H1 (cell line): ENCODE data around the gene SEC24C. TPM values are rescaled to one million over a fixed set of nuclear protein-coding genes. Genes with fewer than 3 reads are reported as not detected.

Experiments used
- BACH1 ChIP-seq: IDR thresholded peaks from 2 replicates; pipeline ENCODE4 v1.6.1; 2012; ENCODE audit warnings: low read length, improper control_type of control experiment
- BCL11A ChIP-seq, 2 experiments: IDR thresholded peaks; one replicate each; pipeline ENCODE4 v1.6.1; 2011; ENCODE audit warnings: low read depth in 2 of 2, low read length in 2 of 2, mild to moderate bottlenecking in 2 of 2
- CBX8 ChIP-seq: fragments of 300-800, 300-1000 bp; sonication (generic); IDR thresholded peaks from 2 replicates; pipeline ENCODE4 v1.7.1; 2016; ENCODE audit warnings: low read depth, low read length, borderline replicate concordance
- CEBPB ChIP-seq: IDR thresholded peaks from 2 replicates; pipeline ENCODE4 v1.6.1; 2012; ENCODE audit warnings: low read depth, low read length
- CHD1 ChIP-seq: IDR thresholded peaks from 2 replicates; pipeline ENCODE4 v1.6.1; 2012; ENCODE audit warnings: low read depth, low read length, improper control_type of control experiment
- CREB1 ChIP-seq: IDR thresholded peaks from 2 replicates; pipeline ENCODE4 v1.6.1; 2012; ENCODE audit warnings: inconsistent platforms
- CTBP2 ChIP-seq: IDR thresholded peaks from 2 replicates; pipeline ENCODE4 v1.7.0; 2011; ENCODE audit warnings: borderline replicate concordance, mild to moderate bottlenecking, moderate library complexity, mixed read lengths, low read length; ENCODE audit not compliant: insufficient read depth, insufficient read length
- CTCF ChIP-seq, 3 experiments: IDR thresholded peaks; 1 replicate in 2 of 3; 2 replicates in 1 of 3; pipeline versions ENCODE4 v1.5.1 to v1.6.1; 2011; ENCODE audit warnings: low read length in 3 of 3, mild to moderate bottlenecking in 3 of 3, inconsistent platforms in 2 of 3, low read depth in 1 of 3, moderate library complexity in 1 of 3; ENCODE audit not compliant: insufficient read depth in 1 of 3; ENCODE audit errors: control extremely low read depth in 1 of 3
- EGR1 ChIP-seq: IDR thresholded peaks from 2 replicates; pipeline ENCODE4 v1.6.1; 2011; ENCODE audit warnings: low read depth, low read length, borderline replicate concordance
- EP300 ChIP-seq, 2 experiments: IDR thresholded peaks; 1 replicate in 1 of 2; 2 replicates in 1 of 2; pipeline ENCODE4 v1.6.1; 2011 to 2012; ENCODE audit warnings: low read depth in 2 of 2, low read length in 2 of 2, mild to moderate bottlenecking in 2 of 2, borderline replicate concordance in 1 of 2, inconsistent platforms in 1 of 2, moderate library complexity in 1 of 2
- EZH2 ChIP-seq: fragments of 200-600 bp; sonication (generic); IDR thresholded peaks from 2 replicates; pipeline ENCODE4 v1.7.1; 2012; ENCODE audit warnings: low read depth, mild to moderate bottlenecking, moderate library complexity, low read length, inconsistent platforms; ENCODE audit not compliant: severe bottlenecking
- HDAC2 ChIP-seq, 2 experiments: fragments of 300-600 bp in 1 of 2; sonication (generic) in 1 of 2; IDR thresholded peaks; 2 replicates each; pipeline ENCODE4 v1.6.1; 2011 to 2012; ENCODE audit warnings: low read depth in 2 of 2, low read length in 2 of 2, mild to moderate bottlenecking in 2 of 2, moderate library complexity in 2 of 2, borderline replicate concordance in 1 of 2, inconsistent platforms in 1 of 2
- HDAC6 ChIP-seq: IDR thresholded peaks from one replicate; pipeline ENCODE4 v1.7.1; 2012; ENCODE audit warnings: low read depth, mild to moderate bottlenecking, inconsistent platforms, low read length, moderate library complexity
- JUND ChIP-seq: IDR thresholded peaks from 2 replicates; pipeline ENCODE4 v1.6.1; 2011; ENCODE audit warnings: mild to moderate bottlenecking, improper control_type of control experiment, low read length
- NRF1 ChIP-seq: IDR thresholded peaks from 2 replicates; pipeline ENCODE4 v1.6.1; 2011; ENCODE audit warnings: mild to moderate bottlenecking, low read depth, low read length, improper control_type of control experiment
- RFX5 ChIP-seq: IDR thresholded peaks from 2 replicates; pipeline ENCODE4 v1.6.1; 2011; ENCODE audit warnings: low read depth, low read length, improper control_type of control experiment, borderline replicate concordance
- RXRA ChIP-seq: IDR thresholded peaks from 2 replicates; pipeline ENCODE4 v1.6.1; 2011; ENCODE audit warnings: low read depth, mild to moderate bottlenecking, low read length, moderate library complexity; ENCODE audit not compliant: insufficient read depth
- SAP30 ChIP-seq: fragments of 300-600 bp; sonication (generic); IDR thresholded peaks from 2 replicates; pipeline ENCODE4 v1.7.1; 2012; ENCODE audit warnings: low read length, moderate library complexity, mild to moderate bottlenecking, inconsistent platforms; ENCODE audit not compliant: insufficient read depth, insufficient replicate concordance
- SRF ChIP-seq: IDR thresholded peaks from 2 replicates; pipeline ENCODE4 v1.6.1; 2011; ENCODE audit warnings: mild to moderate bottlenecking, low read depth, low read length, moderate library complexity
- TAF7 ChIP-seq: optimal IDR thresholded peaks from 2 replicates; pipeline ENCODE3; 2011; ENCODE audit warnings: low read depth, mild to moderate bottlenecking, inconsistent platforms, low read length, moderate library complexity, borderline replicate concordance
- TEAD4 ChIP-seq: IDR thresholded peaks from 2 replicates; pipeline ENCODE4 v1.6.1; 2012; ENCODE audit warnings: low read depth, low read length, inconsistent platforms, mixed read lengths
- polyA plus RNA-seq, 7 experiments: library from polyadenylated mRNA; depleted of rRNA in 3 of 7; stranded (reverse) in 5 of 7; unstranded in 2 of 7; fragments of >200 nt in 5 of 7; fragments of 200-250 nt in 2 of 7; gene quantifications; 1 replicate in 5 of 7; 2 replicates in 1 of 7; 4 replicates in 1 of 7; pipeline versions ENCODE4 v1.2.1 to v1.2.3, GENCODE V29; 2011 to 2013; ENCODE audit warnings: missing spikeins in 2 of 7, mixed read lengths in 2 of 7
- total RNA-seq: library from RNA; stranded (reverse); fragmentation: NEBNext Ultra II Directional; extraction: Animal tissue kit (Norgen Biotek cat#: 25700); gene quantifications from 2 replicates; pipeline ENCODE4 v1.2.1, GENCODE V29; 2021

The SEC24C gene
- total and polyA plus RNA-seq, 2 of the 8 experiments (the other 6 are each of a cell fraction or from before 2014, with no cell fraction given) = 63.2 to 67.4 TPM

- TF ChIP-seq SRF (no peak), CEBPB (no peak), CREB1 (peak; percentile 94), NRF1 (no peak), CTBP2 (peak; percentile 40), JUND (no peak), RFX5 (no peak), RXRA (no peak), EGR1 (no peak), EZH2 (no peak), HDAC2 (IDR thresholded peaks at IDR 0.05; ENCODE audit: borderline replicate concordance in 1 of 2, low read depth in 2 of 2, low read length in 2 of 2) (0 out of 4 replicates have a peak, but pooled peaks have one; percentile 26 to 86), BACH1 (peak; percentile 21; the same call in 1 of the 2 replicates), TEAD4 (no peak), TAF7 (peak; percentile 48), CHD1 (no peak), HDAC6 (no peak), EP300 (IDR thresholded peaks at IDR 0.05; ENCODE audit: borderline replicate concordance in 1 of 2, low read depth in 2 of 2, low read length in 2 of 2) (no peak), BCL11A (IDR thresholded peaks at IDR 0.05; ENCODE audit: low read depth in 2 of 2, low read length in 2 of 2) (no peak), CTCF (IDR thresholded peaks at IDR 0.05; ENCODE audit: control extremely low read depth in 1 of 3, insufficient read depth in 1 of 3, low read depth in 1 of 3, low read length in 3 of 3) (peak in 1 of 3 experiments; percentile 4; a peak in 1 of 4 replicates), CBX8 (no peak), SAP30 (no peak)
Observed at GRCh38 chr10:73772281-73773151, 28.3 kb downstream of the SEC24C start (continued).
